GOT3 (cell line): ENCODE measurements around the gene ACLY.
"Not testable (repeated sequence)": the region's sequence is repeated elsewhere in the genome, so short reads cannot be mapped to it uniquely, and the experiment has no call there.

Source experiments
- DNase-seq: peaks from one replicate; lab custom pipeline; 2025; ENCODE audit warnings: mixed read lengths; lab: John Stamatoyannopoulos, UW

Gene ACLY

GRCh38 chr17:41939693-41940090 lies 20.9 kb upstream of the ACLY start:
- DNase-seq: no peak

- no peak for DNase-seq
Observed at GRCh38 chr17:41939044-41939692, 20.4 kb upstream of the ACLY start.

DNA sequence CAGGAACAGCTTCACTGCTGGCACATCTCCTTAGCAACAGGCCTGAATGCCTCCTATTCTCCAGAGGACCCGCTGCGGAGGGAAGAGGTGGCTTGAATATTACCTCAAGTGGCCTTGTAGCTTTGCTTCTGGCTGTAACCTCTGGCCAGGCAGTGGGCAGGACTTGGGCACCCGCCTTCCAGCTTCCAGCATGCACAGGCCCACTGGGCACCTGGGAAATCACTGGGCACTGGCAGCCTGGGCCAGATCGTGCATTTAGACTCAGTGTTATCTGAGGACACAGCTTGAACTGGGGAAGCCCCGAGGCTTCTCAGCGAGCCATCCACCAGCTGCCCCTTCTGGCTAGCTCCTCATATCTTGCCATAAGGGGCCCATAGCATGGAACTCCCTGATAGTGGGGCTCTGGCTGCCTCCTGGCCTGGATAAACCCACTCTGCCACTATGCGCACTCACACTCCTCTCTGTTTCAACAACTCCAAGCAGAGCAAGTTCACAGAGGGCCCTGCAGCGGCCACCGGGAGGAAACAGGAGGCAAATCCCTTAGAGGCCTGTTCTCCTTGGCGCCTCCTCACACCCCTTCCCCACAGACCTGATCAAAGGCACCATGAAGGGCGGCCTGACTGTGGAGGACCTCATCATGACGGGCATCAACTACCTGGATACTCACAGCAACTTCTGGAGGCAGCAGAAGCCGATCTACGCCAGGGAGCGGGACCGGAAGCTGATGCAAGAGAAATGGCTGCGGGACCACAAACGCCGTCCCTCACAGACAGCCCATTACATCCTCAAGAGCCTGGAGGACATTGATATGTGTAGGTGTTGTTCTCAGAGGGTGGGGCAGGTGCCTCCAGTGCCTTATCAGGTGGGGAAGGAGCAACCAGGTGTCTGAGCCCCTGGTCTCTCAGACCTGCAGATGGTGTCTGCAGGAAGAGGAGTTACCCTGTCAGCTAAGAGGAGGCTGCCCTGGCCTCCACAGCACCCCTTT lies 19.5 kb upstream of the ACLY start:
- no peak for DNase-seq

- no peak for DNase-seq
Observed at GRCh38 chr17:41935641-41936040, 16.9 kb upstream of the ACLY start.

DNA sequence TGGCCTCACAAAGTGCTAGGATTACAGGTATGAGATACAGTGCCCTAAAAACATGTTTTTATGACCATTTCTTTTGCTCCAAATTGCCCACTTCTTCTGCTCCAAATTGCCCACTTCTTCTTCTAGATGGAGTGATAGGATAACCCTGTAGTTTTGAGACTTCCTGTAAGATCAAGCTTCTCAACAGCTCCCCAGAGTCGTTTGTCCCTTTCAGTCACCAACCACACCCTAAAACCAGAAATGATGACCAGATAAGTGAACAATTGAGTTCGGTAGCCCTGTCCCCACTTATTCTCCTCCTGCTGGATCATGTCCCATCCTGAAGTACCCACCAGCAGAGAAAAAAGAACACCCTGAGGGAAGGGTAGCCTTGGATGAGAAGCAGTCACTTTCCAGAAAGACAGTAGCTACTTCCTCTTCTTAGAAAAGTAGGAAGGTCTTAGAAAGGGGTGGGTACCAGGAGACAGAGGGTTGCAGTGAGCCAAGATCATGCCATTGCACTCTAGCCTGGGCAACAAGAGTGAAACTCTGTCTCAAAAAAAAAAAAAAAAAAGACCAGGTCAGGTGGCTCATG lies 14.2 kb upstream of the ACLY start:
- DNase-seq: no peak

- not testable (repeated sequence) for DNase-seq
Observed at GRCh38 chr17:41931715-41932114, 13.0 kb upstream of the ACLY start.

DNA sequence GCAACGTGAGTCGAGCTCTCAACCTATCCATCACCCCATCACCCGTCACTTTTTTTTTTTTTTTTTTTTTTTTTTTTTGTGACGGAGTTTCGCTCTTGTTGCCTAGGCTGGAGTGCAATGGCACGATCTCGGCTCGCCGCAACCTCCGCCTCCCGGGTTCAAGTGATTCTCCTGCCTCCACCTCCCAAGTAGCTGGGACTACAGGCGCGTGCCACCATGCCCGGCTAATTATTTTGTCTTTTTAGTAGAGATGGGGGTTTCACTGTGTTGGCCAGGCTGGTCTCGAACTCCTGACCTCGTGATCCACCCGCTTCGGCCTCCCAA lies 12.0 kb upstream of the ACLY start:
- DNase-seq: not testable (repeated sequence)

GRCh38 chr17:41930009-41930832 lies 11.5 kb upstream of the ACLY start, which contains the start of gene ODAD4:
Gene ODAD4, plus strand, starts transcription at chr17:41930617. Its CDS starts 107 bp downstream, at chr17:41930724.
- DNase-seq: peak; percentile 89

GRCh38 chr17:41928693-41929251 lies 10.0 kb upstream of the ACLY start:
- no peak for DNase-seq

DNA sequence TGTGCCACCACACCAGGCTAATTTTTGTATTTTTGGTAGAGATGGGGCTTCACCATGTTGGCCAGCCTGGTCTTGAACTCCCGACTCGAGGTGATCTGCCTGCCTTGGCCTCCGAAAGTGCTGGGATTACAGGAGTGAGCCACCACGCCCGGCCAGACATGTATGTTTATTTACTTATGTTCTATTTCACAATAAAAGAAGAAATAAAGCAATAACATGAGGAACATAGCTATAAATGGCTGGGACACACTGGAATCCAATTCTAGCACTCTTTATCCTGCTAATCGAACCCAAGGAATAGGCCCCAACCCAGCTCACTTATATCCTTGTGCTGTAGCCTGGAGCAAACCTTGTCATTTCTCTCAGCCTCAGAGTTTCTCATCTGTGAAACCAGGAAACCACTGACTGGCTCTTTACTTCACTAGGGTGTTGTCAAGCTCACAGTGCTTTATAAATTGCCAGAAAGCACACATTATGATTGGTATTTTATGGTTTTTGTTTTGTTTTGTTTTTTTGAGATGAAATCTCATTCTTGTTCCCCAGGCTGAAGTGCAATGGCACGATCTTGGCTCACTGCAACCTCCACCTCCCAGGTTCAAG lies 7.3 kb upstream of the ACLY start:
- DNase-seq: no peak

- DNase-seq: no peak
Observed at GRCh38 chr17:41920580-41920955, 1.8 kb upstream of the ACLY start.

GRCh38 chr17:41919840-41920579 lies 1.3 kb upstream of the ACLY start:
- DNase-seq: no peak

GRCh38 chr17:41919165-41919817 lies 540 bp upstream of the ACLY start:
- DNase-seq: no peak

- DNase-seq: no peak
Observed at GRCh38 chr17:41917679-41918313, 955 bp downstream of the ACLY start.

GRCh38 chr17:41917192-41917591 lies 1.6 kb downstream of the ACLY start:
- DNase-seq: no peak

- no peak for DNase-seq
Observed at GRCh38 chr17:41915566-41915965, 3.2 kb downstream of the ACLY start.

GRCh38 chr17:41915020-41915419 lies 3.7 kb downstream of the ACLY start:
- DNase-seq: no peak

DNA sequence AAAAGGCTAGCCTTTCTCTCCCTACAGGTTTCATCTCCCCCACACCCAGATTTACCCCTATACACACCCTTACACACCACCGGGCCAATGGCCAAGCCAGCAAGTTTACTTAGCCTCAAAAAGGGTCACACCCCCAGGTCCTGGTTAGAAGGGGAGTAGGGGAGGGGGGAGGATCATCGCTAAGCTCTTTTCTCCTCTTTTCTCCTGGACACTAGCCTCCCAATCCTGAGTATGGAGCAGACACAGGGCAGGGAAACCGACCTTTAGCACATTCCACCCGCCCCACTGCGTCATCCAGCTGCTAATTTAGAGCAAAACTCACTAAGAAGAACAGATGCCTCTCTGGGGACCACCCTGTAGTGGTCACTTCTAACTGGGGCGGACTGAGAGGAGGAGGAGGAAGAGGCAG lies 4.4 kb downstream of the ACLY start:
- no peak for DNase-seq

DNA sequence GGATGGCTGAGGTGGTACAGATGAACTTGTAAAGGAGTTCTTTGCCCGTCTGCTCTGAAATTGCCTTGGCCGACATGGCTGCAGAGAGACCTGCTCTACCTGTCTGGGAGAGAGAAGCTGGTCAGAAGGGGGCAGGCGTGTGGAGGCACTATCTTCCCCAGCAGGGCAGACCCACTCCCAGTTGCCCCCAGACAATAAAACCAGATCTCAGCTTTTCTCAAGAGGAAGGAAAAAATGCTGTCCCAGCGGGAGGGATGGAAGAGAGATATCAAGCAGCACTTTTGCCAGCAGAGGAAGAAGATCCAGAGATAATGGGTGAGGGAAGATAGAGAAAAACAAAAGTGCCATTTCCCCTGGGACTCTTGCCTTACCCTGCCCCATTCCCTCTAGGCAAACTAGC lies 5.0 kb downstream of the ACLY start:
- no peak for DNase-seq

GRCh38 chr17:41912925-41913324 lies 5.8 kb downstream of the ACLY start:
- no peak for DNase-seq
